Stomach smooth muscle (tissue), 2 donors: Measurements from ENCODE around the gene TMEM233.
"Not testable (repeated sequence)": the region's sequence is repeated elsewhere in the genome, so short reads cannot be mapped to it uniquely, and the experiment has no call there.

Experiments used
- H3K27ac ChIP-seq: one replicate; pipeline ENCODE4 v1.7.0; 2013; ENCODE audit warnings: mild to moderate bottlenecking, low read length, inconsistent platforms
- H3K27me3 ChIP-seq, 2 donors: one replicate each; pipeline ENCODE4 v1.7.0; 2013; ENCODE audit warnings: low read length in 2 of 2; ENCODE audit not compliant: insufficient read depth in 2 of 2, control insufficient read depth in 1 of 2
- H3K36me3 ChIP-seq, 2 donors: one replicate each; pipeline ENCODE4 v1.7.0; 2013; ENCODE audit warnings: low read length in 2 of 2; ENCODE audit not compliant: control insufficient read depth in 2 of 2, insufficient read depth in 2 of 2
- H3K4me1 ChIP-seq: one replicate; pipeline ENCODE4 v1.7.0; 2013; ENCODE audit warnings: low read length; ENCODE audit not compliant: control insufficient read depth, insufficient read depth
- H3K4me3 ChIP-seq, 2 donors: one replicate each; pipeline ENCODE4 v1.7.0; 2013; ENCODE audit warnings: low read length in 2 of 2
- H3K9ac ChIP-seq, 2 donors: one replicate each; pipeline ENCODE4 v1.7.0; 2013; ENCODE audit warnings: low read length in 2 of 2, mild to moderate bottlenecking in 1 of 2
- H3K9me3 ChIP-seq, 2 donors: one replicate each; pipeline ENCODE4 v1.7.0; 2013; ENCODE audit warnings: low read length in 2 of 2; ENCODE audit not compliant: control insufficient read depth in 2 of 2
- donor health status: healthy.
- donor health status: Pancreatic carcinoma.

TMEM233 gene

GRCh38 chr12:119630223-119630780 lies 36.7 kb downstream of the TMEM233 start:
- Histone ChIP-seq H3K27ac (no peak overlapping the region), H3K36me3 (no peaks in the 10 kb centered on the region), H3K4me3 (no peak overlapping the region), H3K9me3 (peaks cover 0 to 8% of the 10 kb centered on the region in 2 donors), H3K27me3 (peaks cover 0 to 7% of the 10 kb centered on the region in 2 donors), H3K9ac (no peak overlapping the region), H3K4me1 (no peaks in the 10 kb centered on the region)

- peaks cover 0 to 9% of the 10 kb centered on the region in 2 donors for H3K27me3 ChIP-seq
Measured at GRCh38 chr12:119630962-119631550, 37.5 kb downstream of the TMEM233 start.

GRCh38 chr12:119631930-119632678 lies 38.5 kb downstream of the TMEM233 start:
- H3K27me3 ChIP-seq = peaks cover 0 to 9% of the 10 kb centered on the region in 2 donors
- no peak overlapping the region for H3K9ac ChIP-seq
- peaks cover 0 to 8% of the 10 kb centered on the region in 2 donors for H3K9me3 ChIP-seq
- H3K27ac ChIP-seq = no peak overlapping the region
- H3K4me1 ChIP-seq = no peaks in the 10 kb centered on the region
- H3K36me3 ChIP-seq = no peaks in the 10 kb centered on the region
- H3K4me3 ChIP-seq = no peak overlapping the region

More at GRCh38 chr12:119630962-119631550, 37.5 kb downstream of the TMEM233 start:
- no peak overlapping the region for H3K9ac ChIP-seq
- H3K27ac ChIP-seq = no peak overlapping the region
- H3K36me3 ChIP-seq = no peaks in the 10 kb centered on the region
- H3K9me3 ChIP-seq = peaks cover 0 to 8% of the 10 kb centered on the region in 2 donors
- no peak overlapping the region for H3K4me3 ChIP-seq
- no peaks in the 10 kb centered on the region for H3K4me1 ChIP-seq

GRCh38 chr12:119634743-119635142 lies 41.2 kb downstream of the TMEM233 start:
- peaks cover 0 to 9% of the 10 kb centered on the region in 2 donors for H3K27me3 ChIP-seq
- H3K27ac ChIP-seq = no peak overlapping the region
- H3K9me3 ChIP-seq = peaks cover 0 to 8% of the 10 kb centered on the region in 2 donors
- no peak overlapping the region for H3K9ac ChIP-seq
- no peaks in the 10 kb centered on the region for H3K36me3 ChIP-seq
- no peaks in the 10 kb centered on the region for H3K4me1 ChIP-seq
- H3K4me3 ChIP-seq = no peak overlapping the region

DNA sequence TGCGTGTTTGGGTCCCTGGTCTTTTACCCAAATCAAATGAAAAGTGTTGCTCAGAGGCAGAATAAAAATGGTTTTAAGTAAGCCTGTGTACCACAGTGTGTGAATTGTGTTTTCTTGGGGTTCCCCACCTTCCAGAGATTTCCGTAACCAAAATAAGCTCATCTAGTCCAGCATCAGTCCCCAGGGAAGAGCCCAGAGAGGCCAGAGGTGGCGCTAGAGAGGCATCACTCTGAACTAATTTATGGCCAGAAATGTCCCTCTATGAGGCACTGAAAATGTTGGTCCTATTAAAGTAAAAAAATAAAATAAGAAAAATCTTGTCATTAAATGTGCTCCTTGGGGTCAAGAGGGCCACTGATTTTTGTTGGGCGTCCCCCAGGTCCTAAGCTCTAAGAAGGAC lies 49.4 kb downstream of the TMEM233 start:
- peaks cover 0 to 2% of the 10 kb centered on the region in 2 donors for H3K27me3 ChIP-seq
- no peaks in the 10 kb centered on the region for H3K36me3 ChIP-seq
- no peak overlapping the region for H3K9ac ChIP-seq
- H3K27ac ChIP-seq = no peak overlapping the region
- H3K4me3 ChIP-seq = no peak overlapping the region
- H3K4me1 ChIP-seq = no peaks in the 10 kb centered on the region
- no peaks in the 10 kb centered on the region for H3K9me3 ChIP-seq

DNA sequence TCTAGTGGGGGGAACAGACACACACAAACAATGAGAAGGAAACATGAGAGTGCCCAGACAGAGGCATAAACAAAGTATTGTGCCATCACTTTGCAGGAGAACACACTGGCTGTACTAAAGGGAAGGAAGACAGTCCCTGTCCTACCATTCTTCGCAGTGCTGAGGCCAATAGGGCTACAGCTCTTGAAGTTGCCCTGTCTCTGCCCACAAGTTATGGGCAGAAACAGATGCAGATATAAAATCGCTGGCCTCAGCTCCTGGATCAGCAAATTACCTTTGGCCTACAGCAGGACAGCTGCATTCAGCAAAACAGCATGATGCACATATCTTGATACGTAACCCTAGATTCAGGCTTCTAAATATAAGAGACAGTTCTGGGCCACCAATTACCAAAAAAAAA lies 51.4 kb downstream of the TMEM233 start:
- Histone ChIP-seq H3K4me3 (no peak overlapping the region), H3K4me1 (no peaks in the 10 kb centered on the region), H3K27ac (no peak overlapping the region), H3K9ac (no peak overlapping the region), H3K27me3 (peaks cover 0 to 2% of the 10 kb centered on the region in 2 donors), H3K9me3 (no peaks in the 10 kb centered on the region), H3K36me3 (no peaks in the 10 kb centered on the region)

DNA sequence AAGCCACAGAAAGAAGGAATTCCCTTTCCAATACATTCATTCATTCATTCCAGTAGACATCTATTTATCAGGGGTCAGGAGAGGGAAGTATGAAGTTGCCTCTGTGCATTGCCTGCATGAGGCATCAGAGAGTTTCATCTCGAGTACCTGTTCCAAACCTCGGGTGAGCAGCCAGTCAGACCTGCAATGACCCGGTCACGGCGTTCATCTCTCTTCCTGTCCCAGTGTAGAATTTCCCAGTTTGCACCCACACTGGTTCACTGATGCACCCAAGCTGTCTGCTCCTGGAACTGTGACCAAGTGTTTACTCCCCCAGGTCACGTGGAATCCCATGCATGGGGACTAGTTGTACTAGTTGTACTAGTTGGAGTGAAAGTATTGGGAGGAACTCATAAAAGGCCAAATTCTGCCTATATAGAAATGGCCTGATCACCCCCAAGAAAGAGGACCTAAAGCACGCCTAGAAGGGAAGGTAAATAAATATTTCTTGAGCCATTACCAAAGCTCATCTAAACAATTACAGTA lies 52.0 kb downstream of the TMEM233 start:
- Histone ChIP-seq H3K9ac (no peak overlapping the region), H3K9me3 (no peaks in the 10 kb centered on the region), H3K4me1 (no peaks in the 10 kb centered on the region), H3K4me3 (no peak overlapping the region), H3K27me3 (peaks cover 0 to 2% of the 10 kb centered on the region in 2 donors), H3K36me3 (no peaks in the 10 kb centered on the region), H3K27ac (no peak overlapping the region)

GRCh38 chr12:119649202-119649808 lies 55.7 kb downstream of the TMEM233 start:
- Histone ChIP-seq H3K4me1 (no peaks in the 10 kb centered on the region), H3K27me3 (peaks cover 0 to 2% of the 10 kb centered on the region in 2 donors), H3K4me3 (no peak overlapping the region), H3K9ac (no peak overlapping the region), H3K27ac (no peak overlapping the region), H3K9me3 (peaks cover 5 to 6% of the 10 kb centered on the region in 2 donors), H3K36me3 (no peaks in the 10 kb centered on the region)

GRCh38 chr12:119652665-119653064 lies 59.1 kb downstream of the TMEM233 start:
- H3K4me1 ChIP-seq = no peaks in the 10 kb centered on the region
- H3K4me3 ChIP-seq = no peak overlapping the region
- H3K9ac ChIP-seq = no peak overlapping the region
- no peak overlapping the region for H3K27ac ChIP-seq
- H3K27me3 ChIP-seq = no peaks in the 10 kb centered on the region
- peaks cover 6 to 8% of the 10 kb centered on the region in 2 donors for H3K9me3 ChIP-seq
- no peaks in the 10 kb centered on the region for H3K36me3 ChIP-seq

DNA sequence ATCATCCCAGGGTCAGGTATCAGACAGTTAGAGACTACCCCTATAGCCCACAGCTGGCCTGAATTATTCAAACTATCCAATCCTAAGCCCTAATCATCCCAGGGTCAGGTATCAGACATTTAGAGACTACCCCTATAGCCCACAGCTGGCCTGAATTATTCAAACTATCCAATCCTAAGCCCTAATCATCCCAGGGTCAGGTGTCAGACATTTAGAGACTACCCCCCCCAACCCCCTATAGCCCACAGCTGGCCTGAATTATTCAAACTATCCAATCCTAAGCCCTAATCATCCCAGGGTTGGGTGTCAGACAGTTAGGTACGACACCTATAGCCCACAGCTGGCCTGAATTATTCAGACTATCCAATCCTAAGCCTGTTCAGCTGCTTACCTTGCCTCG lies 63.4 kb downstream of the TMEM233 start:
- H3K9me3 ChIP-seq, H3K27ac ChIP-seq: not testable (repeated sequence)

More for the DNA sequence above, 63.4 kb downstream of the TMEM233 start:
- H3K4me1 ChIP-seq, H3K36me3 ChIP-seq, H3K4me3 ChIP-seq, H3K9ac ChIP-seq, H3K27me3 ChIP-seq: not testable (repeated sequence)
